ENCODE data around the gene ADAMTS15.

ADAMTS15 gene

GRCh38 chr11:130465263-130465662, 16.8 kb downstream of the ADAMTS15 start:
- Histone ChIP-seq H3K4me2 (ENCODE audit: low read length) (no peak overlapping the region), H3K9ac (no peak overlapping the region), H3K4me1 (no peaks in the 10 kb centered on the region), H3K27me3 (ENCODE audit: control insufficient read depth, insufficient read depth, low read length) (no peaks in the 10 kb centered on the region), H3K36me3 (ENCODE audit: control insufficient read depth, insufficient read depth, low read length) (no peaks in the 10 kb centered on the region), H2AFZ (no peak overlapping the region), H3K27ac (no peak overlapping the region), H3K9me3 (ENCODE audit: control insufficient read depth, low read length) (no peaks in the 10 kb centered on the region), H3K4me3 (ENCODE audit: low read depth, low read length) (no peak overlapping the region), H3K79me2 (no peaks in the 10 kb centered on the region)
- no peak for TF ChIP-seq CTCF (IDR thresholded peaks at IDR 0.05)

DNA sequence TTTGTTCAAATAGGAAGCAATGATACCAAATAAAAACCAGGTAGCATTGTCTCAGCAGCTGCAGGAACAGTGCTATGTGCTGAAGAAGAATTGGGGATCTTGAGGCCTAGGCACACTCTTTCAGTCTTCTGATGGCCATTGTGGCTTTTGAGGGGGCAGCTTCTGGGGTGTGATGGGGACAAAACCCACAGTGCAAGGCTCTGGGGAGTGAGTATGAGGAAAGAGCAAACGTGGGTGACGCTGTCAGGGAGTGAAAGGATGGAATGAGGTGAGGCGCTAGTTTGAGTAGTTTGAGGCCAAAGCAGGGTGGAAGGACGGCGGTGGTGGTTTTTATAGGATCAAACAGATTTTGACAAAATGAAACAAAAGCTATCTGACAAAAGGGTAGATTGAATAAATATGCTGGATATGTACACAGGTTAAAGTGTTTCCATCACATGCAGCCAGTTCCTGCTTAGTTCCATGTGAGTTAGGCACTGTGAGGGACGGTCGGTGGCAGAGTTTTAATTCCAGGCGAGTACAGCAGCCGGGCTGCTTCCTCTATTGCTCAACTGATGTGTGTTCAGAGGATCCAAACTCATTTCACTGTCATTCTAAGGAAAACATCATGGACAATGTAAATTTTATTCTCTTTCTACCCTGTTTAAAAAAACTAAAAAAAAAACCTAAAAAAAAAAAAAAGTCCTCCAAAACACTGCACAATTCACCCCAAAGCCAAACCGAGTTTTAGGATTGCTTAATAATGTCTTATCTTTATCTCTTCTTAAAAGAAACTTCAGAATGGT, 18.9 kb downstream of the ADAMTS15 start:
- no peak overlapping the region for H3K4me2 ChIP-seq (ENCODE audit: low read length)
- H3K9ac ChIP-seq = no peak overlapping the region
- H3K79me2 ChIP-seq = no peaks in the 10 kb centered on the region
- no peak overlapping the region for H3K4me3 ChIP-seq (ENCODE audit: low read depth, low read length)
- no peaks in the 10 kb centered on the region for H3K9me3 ChIP-seq (ENCODE audit: control insufficient read depth, low read length)
- no peaks in the 10 kb centered on the region for H3K4me1 ChIP-seq
- no peak overlapping the region for H2AFZ ChIP-seq
- no peaks in the 10 kb centered on the region for H3K27me3 ChIP-seq (ENCODE audit: control insufficient read depth, insufficient read depth, low read length)
- no peak for TF ChIP-seq CTCF (IDR thresholded peaks at IDR 0.05)
- H3K36me3 ChIP-seq (ENCODE audit: control insufficient read depth, insufficient read depth, low read length) = no peaks in the 10 kb centered on the region
- no peak overlapping the region for H3K27ac ChIP-seq

- Histone ChIP-seq H2AFZ (no peak overlapping the region), H3K4me2 (ENCODE audit: low read length) (no peak overlapping the region), H3K36me3 (ENCODE audit: control insufficient read depth, insufficient read depth, low read length) (no peaks in the 10 kb centered on the region), H3K27me3 (ENCODE audit: control insufficient read depth, insufficient read depth, low read length) (no peaks in the 10 kb centered on the region), H3K79me2 (no peaks in the 10 kb centered on the region), H3K27ac (no peak overlapping the region), H3K9ac (no peak overlapping the region), H3K4me3 (ENCODE audit: low read depth, low read length) (no peak overlapping the region), H3K9me3 (ENCODE audit: control insufficient read depth, low read length) (no peaks in the 10 kb centered on the region), H3K4me1 (no peaks in the 10 kb centered on the region)
- no peak for TF ChIP-seq CTCF (IDR thresholded peaks at IDR 0.05)
These were observed 20.7 kb downstream of the ADAMTS15 start for GRCh38 chr11:130469181-130469580.

GRCh38 chr11:130470832-130471706, 22.6 kb downstream of the ADAMTS15 start:
- no peak for TF ChIP-seq CTCF (IDR thresholded peaks at IDR 0.05)
- Histone ChIP-seq H3K9ac (no peak overlapping the region), H3K4me1 (no peaks in the 10 kb centered on the region), H3K36me3 (ENCODE audit: control insufficient read depth, insufficient read depth, low read length) (no peaks in the 10 kb centered on the region), H3K9me3 (ENCODE audit: control insufficient read depth, low read length) (no peaks in the 10 kb centered on the region), H3K27me3 (ENCODE audit: control insufficient read depth, insufficient read depth, low read length) (no peaks in the 10 kb centered on the region), H3K27ac (no peak overlapping the region), H3K4me2 (ENCODE audit: low read length) (no peak overlapping the region), H2AFZ (no peak overlapping the region), H3K4me3 (ENCODE audit: low read depth, low read length) (no peak overlapping the region), H3K79me2 (no peaks in the 10 kb centered on the region)

Measured in parathyroid adenoma (tissue), 2 donors.